NT2/D1 (cell line): ENCODE measurements around the gene CCR6.
"Not testable (repeated sequence)": the region's sequence is repeated elsewhere in the genome, so short reads cannot be mapped to it uniquely, and the experiment has no call there.

ENCODE experiments used
- DNase-seq: peaks from one replicate; pipeline ENCODE4 v3.0.0-alpha.2; 2011; ENCODE audit warnings: low read depth, low spot score
- H3K27me3 ChIP-seq: 2 replicates; pipeline ENCODE4 v1.6.0; 2011; ENCODE audit warnings: mild to moderate bottlenecking; ENCODE audit not compliant: insufficient read length, insufficient read depth
- H3K36me3 ChIP-seq: 2 replicates; pipeline ENCODE4 v1.6.1; 2011; ENCODE audit warnings: mild to moderate bottlenecking, low read length, mixed read lengths; ENCODE audit not compliant: insufficient read depth, insufficient read length
- H3K4me1 ChIP-seq: 2 replicates; pipeline ENCODE4 v1.5.1; 2011; ENCODE audit not compliant: insufficient read depth, insufficient read length
- H3K4me3 ChIP-seq: 2 replicates; pipeline ENCODE4 v1.5.1; 2011; ENCODE audit warnings: low read depth; ENCODE audit not compliant: insufficient read length
- H3K9ac ChIP-seq: 2 replicates; pipeline ENCODE4 v1.6.0; 2011; ENCODE audit warnings: low read depth; ENCODE audit not compliant: insufficient read length
- H3K9me3 ChIP-seq: 2 replicates; pipeline ENCODE4 v1.5.1; 2011; ENCODE audit warnings: mild to moderate bottlenecking, low read length; ENCODE audit not compliant: insufficient read depth

CCR6 gene

DNA sequence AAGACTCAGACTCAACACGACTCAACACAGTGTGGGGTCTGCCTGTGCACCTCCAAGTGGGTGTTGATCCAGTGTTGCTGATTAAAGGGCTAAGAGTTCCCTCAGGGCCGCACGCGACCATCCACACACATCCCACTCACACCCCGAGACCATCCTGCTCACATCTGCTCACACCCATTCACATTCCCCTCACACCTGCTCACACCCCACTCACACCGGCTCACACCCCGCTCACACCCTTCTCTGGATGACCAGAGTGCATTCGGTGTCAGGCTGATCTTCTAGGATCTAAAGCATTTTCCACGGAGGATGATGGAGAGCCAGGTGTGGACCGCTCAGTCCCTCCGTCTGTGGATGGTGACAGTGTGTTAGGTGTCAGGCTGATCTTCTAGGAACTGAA lies 48.4 kb downstream of the CCR6 start:
- H3K4me1 ChIP-seq, H3K4me3 ChIP-seq, DNase-seq, H3K27me3 ChIP-seq, H3K36me3 ChIP-seq, H3K9ac ChIP-seq, H3K9me3 ChIP-seq: not testable (repeated sequence)

DNA sequence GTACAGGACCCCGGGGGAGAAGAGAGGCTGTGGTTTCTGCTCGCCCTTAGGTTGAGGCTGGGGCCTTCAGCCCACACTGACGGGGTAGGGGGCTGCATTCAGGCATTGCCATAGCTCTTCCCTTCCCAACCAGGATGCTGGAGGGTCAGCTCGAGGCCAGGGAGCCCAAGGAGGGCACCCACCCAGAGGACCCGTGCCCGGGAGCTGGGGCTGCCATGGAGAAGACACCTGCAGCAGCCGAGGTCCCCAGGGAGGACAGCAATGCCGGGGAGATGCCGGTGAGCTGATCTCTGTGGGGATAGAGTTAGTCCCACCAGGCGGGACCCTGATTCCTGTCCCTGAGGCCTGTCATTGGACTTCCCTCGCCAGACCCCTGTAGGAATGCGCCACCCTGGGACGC lies 49.1 kb downstream of the CCR6 start:
- not testable (repeated sequence) for H3K4me3 ChIP-seq, H3K27me3 ChIP-seq, H3K36me3 ChIP-seq, H3K4me1 ChIP-seq, DNase-seq, H3K9me3 ChIP-seq, H3K9ac ChIP-seq

DNA sequence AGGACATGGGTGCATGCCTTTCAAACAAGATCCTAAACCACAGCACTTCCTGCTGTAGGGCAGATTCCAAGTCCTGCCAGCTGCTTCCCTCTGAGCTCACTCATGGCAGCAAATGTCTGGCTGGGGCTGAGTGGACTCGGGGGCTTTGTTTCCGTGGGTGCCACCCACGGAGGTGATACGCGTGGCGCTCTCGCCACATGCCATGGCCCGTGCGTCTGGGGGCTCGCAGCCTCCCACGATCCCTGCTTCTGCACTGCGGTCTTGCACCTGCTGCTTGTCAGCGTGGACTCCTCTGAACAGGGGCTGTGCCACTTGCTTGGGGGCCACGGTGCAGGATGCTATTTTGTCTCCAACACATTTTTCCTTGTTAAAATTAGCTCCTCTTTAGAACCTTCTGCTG lies 54.4 kb downstream of the CCR6 start:
- DNase-seq, H3K9ac ChIP-seq, H3K36me3 ChIP-seq, H3K4me3 ChIP-seq, H3K9me3 ChIP-seq, H3K4me1 ChIP-seq, H3K27me3 ChIP-seq: not testable (repeated sequence)

DNA sequence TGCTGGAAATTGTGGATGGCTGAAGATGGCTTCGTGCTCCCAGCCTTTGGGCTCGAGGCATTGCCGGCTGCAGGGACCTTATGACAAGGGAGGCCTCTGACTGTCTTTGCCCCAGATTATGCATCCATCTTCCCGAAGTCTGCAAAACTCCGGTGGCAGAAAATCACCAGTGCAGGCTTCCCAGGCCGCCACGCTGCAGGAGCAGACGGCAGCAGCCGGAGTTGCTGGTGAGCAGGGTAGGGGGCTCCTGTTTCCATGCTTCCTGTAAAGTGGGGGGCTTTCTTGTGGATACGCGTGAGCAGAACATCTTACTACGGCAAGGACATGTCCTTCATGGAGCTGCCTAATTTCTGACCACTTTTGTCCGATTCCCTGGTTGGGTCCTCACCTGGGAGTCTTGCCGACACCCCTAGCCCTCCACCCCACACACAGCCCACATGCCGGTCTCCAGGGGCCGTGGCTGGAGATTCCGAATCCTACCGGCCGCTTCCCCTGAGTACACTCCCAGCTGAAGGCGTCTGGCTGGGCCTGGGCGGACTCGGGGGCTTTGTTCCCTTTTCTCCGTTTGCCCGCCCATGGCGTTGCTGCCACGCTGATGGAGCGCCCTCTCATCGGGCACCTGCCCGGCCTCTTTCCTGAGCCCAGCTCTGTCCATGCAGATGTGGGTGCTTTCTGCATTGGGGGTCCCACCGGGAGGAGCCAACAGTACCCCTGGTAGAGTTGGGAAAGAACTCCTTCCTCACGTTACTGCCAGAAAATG lies 56.2 kb downstream of the CCR6 start:
- not testable (repeated sequence) for H3K9ac ChIP-seq, H3K4me1 ChIP-seq, H3K4me3 ChIP-seq, H3K36me3 ChIP-seq, H3K9me3 ChIP-seq, H3K27me3 ChIP-seq, DNase-seq

DNA sequence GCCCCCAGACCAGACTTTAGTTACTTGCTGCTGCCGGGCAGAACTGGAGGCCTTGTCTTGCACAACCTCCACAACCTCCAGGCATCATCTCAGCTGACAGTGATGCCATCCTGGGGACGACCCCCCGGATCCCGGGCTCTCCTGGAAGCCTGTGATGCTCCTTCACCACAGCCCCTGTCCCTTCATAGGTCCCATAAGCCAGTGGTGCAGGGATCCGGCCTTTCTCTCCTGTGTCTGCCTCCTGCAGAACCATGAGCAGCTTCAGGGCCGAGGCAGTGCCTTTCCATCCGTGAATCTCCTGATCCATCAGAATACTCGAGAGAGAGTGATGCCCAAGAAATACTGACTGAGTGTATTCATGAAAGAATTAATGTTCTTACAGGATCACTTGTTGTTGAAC lies 57.2 kb downstream of the CCR6 start:
- not testable (repeated sequence) for H3K9ac ChIP-seq, H3K9me3 ChIP-seq, H3K36me3 ChIP-seq, H3K4me3 ChIP-seq, H3K27me3 ChIP-seq, DNase-seq, H3K4me1 ChIP-seq

DNA sequence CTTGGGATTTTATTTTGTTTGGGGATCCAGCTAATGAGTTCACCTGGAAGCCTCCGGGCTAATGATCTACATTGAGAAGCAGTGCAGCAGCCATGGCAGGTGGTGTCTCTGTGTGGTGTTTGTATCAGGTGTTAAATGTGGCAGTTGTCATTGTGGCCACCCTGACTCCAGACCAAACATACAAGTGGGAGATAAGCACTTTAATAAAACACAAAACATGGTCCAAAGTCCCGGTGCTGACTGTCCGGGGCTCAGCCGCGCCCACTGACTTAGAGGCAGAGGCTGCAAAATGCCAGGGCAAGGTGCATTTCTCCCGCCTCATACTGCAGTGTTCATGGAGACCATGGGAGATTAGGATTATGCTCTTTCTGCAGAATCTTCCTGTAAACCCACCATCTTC lies 58.5 kb downstream of the CCR6 start:
- H3K9me3 ChIP-seq, H3K4me1 ChIP-seq, H3K27me3 ChIP-seq, DNase-seq, H3K9ac ChIP-seq, H3K4me3 ChIP-seq, H3K36me3 ChIP-seq: not testable (repeated sequence)

DNA sequence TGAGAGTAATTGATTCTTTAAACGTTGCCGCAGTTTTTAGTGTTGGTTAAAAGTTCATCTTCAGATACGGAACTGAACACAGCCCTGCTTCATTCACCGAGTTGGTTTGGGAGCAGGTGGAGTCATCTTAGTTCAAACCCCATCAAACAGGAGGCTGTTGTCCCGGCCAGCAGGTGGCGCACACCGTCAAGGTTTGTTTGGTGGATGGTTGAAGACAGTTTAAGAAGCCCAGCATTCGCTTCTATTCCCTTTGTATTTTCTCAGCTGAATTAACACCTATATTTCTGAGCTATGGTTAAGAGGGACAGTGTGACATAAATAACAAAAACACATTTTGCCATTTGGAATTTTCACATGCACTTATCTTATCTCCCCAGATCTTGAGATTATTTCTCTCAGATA lies 60.0 kb downstream of the CCR6 start:
- H3K9ac ChIP-seq, H3K9me3 ChIP-seq, DNase-seq, H3K4me3 ChIP-seq, H3K4me1 ChIP-seq, H3K36me3 ChIP-seq, H3K27me3 ChIP-seq: not testable (repeated sequence)

DNA sequence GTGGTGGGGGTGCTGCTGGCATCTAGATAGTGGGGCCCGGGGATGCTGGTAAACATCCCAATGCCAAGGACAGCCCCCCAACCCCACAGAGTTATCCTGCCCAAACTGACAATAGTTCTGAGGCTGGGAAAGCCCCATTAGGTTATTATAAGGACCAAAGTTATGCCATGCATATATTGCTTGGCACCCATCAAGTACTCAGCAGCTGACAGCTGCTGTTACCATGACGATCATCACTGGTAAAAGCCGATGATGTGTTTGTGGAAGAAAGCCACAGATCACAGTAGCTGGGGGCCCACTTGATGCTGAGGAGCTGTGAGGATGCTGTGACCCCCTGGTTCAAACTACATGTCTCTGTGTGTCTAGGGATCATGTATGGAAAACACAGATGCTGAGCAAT lies 62.2 kb downstream of the CCR6 start:
- H3K9ac ChIP-seq, DNase-seq, H3K4me3 ChIP-seq, H3K9me3 ChIP-seq, H3K4me1 ChIP-seq, H3K36me3 ChIP-seq, H3K27me3 ChIP-seq: not testable (repeated sequence)

DNA sequence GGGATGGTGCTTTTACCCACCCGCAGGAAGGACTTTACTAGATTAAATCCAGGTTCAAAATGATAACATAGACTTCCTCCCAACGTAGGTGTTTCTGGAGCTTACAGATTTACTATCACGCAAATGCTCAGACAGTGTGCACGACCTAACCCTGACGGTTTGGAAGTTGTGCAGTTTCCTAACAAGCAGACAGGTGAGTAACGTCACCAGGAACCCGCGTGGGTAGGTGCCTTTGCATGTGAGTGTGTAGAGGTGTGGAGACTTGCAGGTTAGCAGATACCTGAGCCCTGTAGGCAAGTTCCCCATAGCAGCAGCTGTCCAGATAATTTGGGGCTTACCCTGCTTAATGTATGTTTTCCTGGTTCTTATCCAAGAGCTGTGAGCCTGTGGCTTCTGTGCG lies 64.4 kb downstream of the CCR6 start:
- H3K4me1 ChIP-seq, H3K9ac ChIP-seq, DNase-seq, H3K4me3 ChIP-seq, H3K9me3 ChIP-seq, H3K27me3 ChIP-seq, H3K36me3 ChIP-seq: not testable (repeated sequence)
